Esophagus muscularis mucosa (tissue), 4 donors: ENCODE measurements around the gene GNA14.

Experiments
- CTCF ChIP-seq, 3 experiments: fragments of 200-600 bp in 2 of 3; fragments of 450-650 bp in 1 of 3; sonication (generic) in 2 of 3; IDR thresholded peaks; one replicate each; pipeline ENCODE4 v1.5.1; 2017 to 2019; ENCODE audit warnings: antibody characterized with exemption in 3 of 3, mild to moderate bottlenecking in 2 of 3, moderate library complexity in 1 of 3
- EP300 ChIP-seq: sonication (generic); formaldehyde crosslinking; IDR thresholded peaks from one replicate; pipeline ENCODE4 v1.6.1; 2017; ENCODE audit warnings: antibody characterized with exemption
- POLR2A ChIP-seq: fragments of 450-650 bp; IDR thresholded peaks from one replicate; pipeline ENCODE4 v1.6.1; 2017; ENCODE audit warnings: antibody characterized with exemption, moderate library complexity, mild to moderate bottlenecking, low read depth
- POLR2AphosphoS5 ChIP-seq, 2 donors: sonication (generic); formaldehyde crosslinking; IDR thresholded peaks; one replicate each; pipeline ENCODE4 v1.6.1; 2017; ENCODE audit warnings: antibody characterized with exemption in 2 of 2

DNA sequence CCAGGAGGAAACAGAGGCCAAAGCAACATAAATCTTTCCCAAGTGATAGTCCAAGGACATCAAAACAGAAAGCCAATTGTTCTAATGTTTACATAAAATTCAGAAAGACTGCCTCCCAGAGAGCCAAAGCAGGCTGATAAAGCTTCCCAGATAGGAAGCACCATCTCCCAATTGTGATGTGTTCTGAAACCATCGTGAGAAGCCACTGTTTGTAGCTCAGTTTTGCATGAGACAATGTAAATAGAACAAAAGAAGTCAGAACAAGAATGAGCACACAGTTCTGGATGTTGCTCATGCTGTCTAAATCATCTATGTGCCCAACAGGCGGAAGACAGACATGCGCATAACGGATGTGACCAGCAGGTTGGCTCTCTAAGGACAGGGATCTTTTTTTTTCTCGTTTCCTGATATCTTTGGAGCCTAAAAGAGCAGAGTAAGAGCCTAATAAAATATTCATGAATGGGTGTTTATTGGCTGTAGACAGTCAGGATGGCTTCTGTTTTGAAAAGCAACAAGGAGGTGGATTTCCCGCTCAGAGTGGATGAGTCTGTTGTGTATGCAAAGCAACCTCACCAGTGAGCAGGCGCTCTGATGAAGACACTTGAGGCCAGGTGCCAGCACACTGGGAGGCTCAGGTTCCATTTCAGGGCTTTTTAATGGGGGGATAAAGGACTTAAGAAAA, 113.6 kb downstream of the GNA14 start:
- TF ChIP-seq POLR2A (no peak), CTCF (IDR thresholded peaks at IDR 0.05) (no peak), POLR2AphosphoS5 (IDR thresholded peaks at IDR 0.05) (no peak), EP300 (no peak)
